OCI-LY7 (cell line): ENCODE data around the gene CA12.
A peak's percentile ranks its signal among the peaks of the same experiment; 100 is the strongest.

ENCODE experiments used
- EZH2phosphoT487 ChIP-seq: fragments of 200-600 bp; sonication (generic); IDR thresholded peaks from 2 replicates; pipeline ENCODE4 v1.6.1; 2018; ENCODE audit warnings: low read depth, borderline replicate concordance, mild to moderate bottlenecking, mixed run types, antibody characterized with exemption, low read length, moderate library complexity, mixed read lengths
- TF ChIP-seq, protein P1 (sequence below): fragments of 200-600 bp; sonication (generic); conservative IDR thresholded peaks from 2 replicates; pipeline ENCODE4 v1.5.1; 2014; ENCODE audit warnings: mild to moderate bottlenecking, antibody characterized with exemption, low read length, moderate library complexity, mixed read lengths

DNA sequence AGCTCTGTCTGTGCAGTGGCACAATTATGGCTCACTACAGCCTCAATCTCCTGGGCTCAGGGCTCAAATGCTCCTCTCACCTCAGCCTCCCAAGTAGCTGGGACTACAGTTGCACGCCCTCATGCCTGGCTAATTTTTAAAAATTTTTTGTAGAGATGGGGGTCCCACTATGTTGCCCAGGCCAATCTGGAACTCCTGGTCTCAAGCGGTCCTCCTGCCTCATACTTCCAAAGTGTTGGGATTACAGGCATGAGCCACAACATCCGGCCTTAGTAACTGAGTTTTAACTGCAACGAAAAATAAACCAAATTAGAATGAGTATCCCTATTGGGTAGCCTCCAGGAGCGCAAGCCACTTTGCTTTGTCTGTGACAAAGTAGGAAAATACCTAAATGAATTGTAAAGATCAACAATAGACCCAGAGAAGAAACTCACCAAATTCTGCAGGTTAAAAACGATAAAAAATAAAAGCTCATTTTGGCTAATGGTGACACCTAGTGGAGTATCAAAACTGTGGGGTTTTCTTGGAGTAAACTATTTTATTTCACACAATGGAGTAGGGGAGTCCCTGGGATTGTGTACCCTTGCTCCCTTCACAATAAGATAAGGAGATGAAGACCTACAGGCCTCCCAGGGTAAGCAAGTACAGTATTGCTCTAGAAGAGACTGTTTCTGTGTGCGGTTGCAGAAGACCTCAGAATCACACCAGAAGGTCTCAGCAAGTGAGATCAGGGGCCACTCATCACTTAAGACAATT lies 21.0 kb upstream of the CA12 start:
- TF ChIP-seq, protein P1, sequence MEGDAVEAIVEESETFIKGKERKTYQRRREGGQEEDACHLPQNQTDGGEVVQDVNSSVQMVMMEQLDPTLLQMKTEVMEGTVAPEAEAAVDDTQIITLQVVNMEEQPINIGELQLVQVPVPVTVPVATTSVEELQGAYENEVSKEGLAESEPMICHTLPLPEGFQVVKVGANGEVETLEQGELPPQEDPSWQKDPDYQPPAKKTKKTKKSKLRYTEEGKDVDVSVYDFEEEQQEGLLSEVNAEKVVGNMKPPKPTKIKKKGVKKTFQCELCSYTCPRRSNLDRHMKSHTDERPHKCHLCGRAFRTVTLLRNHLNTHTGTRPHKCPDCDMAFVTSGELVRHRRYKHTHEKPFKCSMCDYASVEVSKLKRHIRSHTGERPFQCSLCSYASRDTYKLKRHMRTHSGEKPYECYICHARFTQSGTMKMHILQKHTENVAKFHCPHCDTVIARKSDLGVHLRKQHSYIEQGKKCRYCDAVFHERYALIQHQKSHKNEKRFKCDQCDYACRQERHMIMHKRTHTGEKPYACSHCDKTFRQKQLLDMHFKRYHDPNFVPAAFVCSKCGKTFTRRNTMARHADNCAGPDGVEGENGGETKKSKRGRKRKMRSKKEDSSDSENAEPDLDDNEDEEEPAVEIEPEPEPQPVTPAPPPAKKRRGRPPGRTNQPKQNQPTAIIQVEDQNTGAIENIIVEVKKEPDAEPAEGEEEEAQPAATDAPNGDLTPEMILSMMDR = peak; percentile 84
- no peak for TF ChIP-seq EZH2phosphoT487
